Panc1 (cell line): ENCODE data around the gene RASSF8. TPM values are rescaled to one million over a fixed set of nuclear protein-coding genes. Genes with fewer than 3 reads are reported as not detected.

ENCODE experiments used
- ATAC-seq: fragments of 200-7000 bp; cut with Tn5 transposase; 2 replicates; pipeline ENCODE4 v1.9.1; 2020; ENCODE audit warnings: mild to moderate bottlenecking, moderate library complexity
- BruUV-seq: library from RNA; stranded (reverse); fragments of 400-500 nt; replicated peaks from 2 replicates; lab custom pipeline; 2021; lab: Mats Ljungman, UMichigan
- CTCF ChIA-PET: fragments of 300-600 bp; sonication (Branson Sonifier 250); formaldehyde crosslinking; loops from one replicate; lab custom pipeline; 2022; ENCODE audit warnings: antibody characterized with exemption; lab: Charles Lee
- POLR2A ChIA-PET: fragments of 300-600 bp; sonication (Branson Sonifier 250); formaldehyde crosslinking; loops from one replicate; lab custom pipeline; 2022; ENCODE audit warnings: antibody characterized with exemption; lab: Charles Lee
- DNase-seq: peaks from one replicate; pipeline ENCODE4 v3.0.0-alpha.2; 2010; ENCODE audit warnings: low read depth, low spot score
- H3K27ac ChIP-seq: 2 replicates; pipeline ENCODE4 v1.5.1; 2011; ENCODE audit warnings: mild to moderate bottlenecking, low read length, inconsistent platforms
- H3K27me3 ChIP-seq: fragments of 200-500 bp; sonication (Bioruptor generic); 2 replicates; pipeline ENCODE4 v1.6.0; 2014; ENCODE audit warnings: low read length, inconsistent platforms; ENCODE audit not compliant: control insufficient read depth, insufficient read depth
- H3K36me3 ChIP-seq: fragments of 200-500 bp; sonication (Bioruptor generic); 2 replicates; pipeline ENCODE4 v1.5.1; 2014; ENCODE audit warnings: inconsistent platforms, mild to moderate bottlenecking, low read length, moderate library complexity; ENCODE audit not compliant: control insufficient read depth, insufficient read depth
- H3K4me1 ChIP-seq: 2 replicates; pipeline ENCODE4 v1.5.1; 2011; ENCODE audit warnings: inconsistent platforms, mild to moderate bottlenecking, low read length, moderate library complexity; ENCODE audit not compliant: control insufficient read depth, insufficient read depth
- H3K4me3 ChIP-seq, 2 experiments: 2 replicates each; pipeline ENCODE4 v1.5.1; 2011 to 2012; ENCODE audit warnings: low read depth in 2 of 2, low read length in 2 of 2, mild to moderate bottlenecking in 2 of 2, inconsistent platforms in 1 of 2, moderate library complexity in 1 of 2
- H3K9me3 ChIP-seq: fragments of 200-500 bp; sonication (Bioruptor generic); 2 replicates; pipeline ENCODE4 v1.5.1; 2014; ENCODE audit warnings: low read depth, mild to moderate bottlenecking, inconsistent platforms, low read length, moderate library complexity; ENCODE audit not compliant: control insufficient read depth, insufficient read depth
- POLR2AphosphoS5 ChIP-seq: IDR thresholded peaks from 2 replicates; pipeline ENCODE4 v1.6.1; 2012; ENCODE audit warnings: mild to moderate bottlenecking, low read depth, low read length, moderate library complexity
- REST ChIP-seq, 2 experiments: IDR thresholded peaks; 2 replicates each; pipeline ENCODE4 v1.6.1; 2011 to 2012; ENCODE audit warnings: low read depth in 2 of 2, control low read depth in 1 of 2, low read length in 1 of 2, mild to moderate bottlenecking in 1 of 2, moderate library complexity in 1 of 2; ENCODE audit not compliant: insufficient read depth in 1 of 2
- SIN3A ChIP-seq: IDR thresholded peaks from 2 replicates; pipeline ENCODE4 v1.6.1; 2012; ENCODE audit warnings: low read depth, mild to moderate bottlenecking, low read length, moderate library complexity, borderline replicate concordance; ENCODE audit not compliant: insufficient read depth
- TCF7L2 ChIP-seq: IDR thresholded peaks from 2 replicates; pipeline ENCODE4 v1.6.1; 2011; ENCODE audit warnings: mild to moderate bottlenecking, low read depth, low read length, inconsistent platforms
- in situ Hi-C: cut with HindIII; loops from 2 replicates; pipeline ENCODE4 v1.10.0; 2016; ENCODE audit warnings: low sequenced_read_pairs, low pct_unique_long_range_greater_than_20kb
- intact Hi-C: fragments of 100-400 bp; cut with micrococcal nuclease; formaldehyde crosslinking; loops from one replicate; pipeline ENCODE4 v1.10.0; 2022; ENCODE audit not compliant: unreplicated experiment
- total RNA-seq: library from RNA; stranded (reverse); gene quantifications from one replicate; pipeline ENCODE4 v1.2.1, GENCODE V29; 2021; ENCODE audit not compliant: unreplicated experiment
- TF ChIP-seq, protein P1 (sequence below): fragments of 450-650 bp; IDR thresholded peaks from 2 replicates; pipeline ENCODE4 v1.5.1; 2017; ENCODE audit warnings: mild to moderate bottlenecking

The RASSF8 gene
- total RNA-seq, 1 experiment from 2014 or later, result 103 TPM

DNA sequence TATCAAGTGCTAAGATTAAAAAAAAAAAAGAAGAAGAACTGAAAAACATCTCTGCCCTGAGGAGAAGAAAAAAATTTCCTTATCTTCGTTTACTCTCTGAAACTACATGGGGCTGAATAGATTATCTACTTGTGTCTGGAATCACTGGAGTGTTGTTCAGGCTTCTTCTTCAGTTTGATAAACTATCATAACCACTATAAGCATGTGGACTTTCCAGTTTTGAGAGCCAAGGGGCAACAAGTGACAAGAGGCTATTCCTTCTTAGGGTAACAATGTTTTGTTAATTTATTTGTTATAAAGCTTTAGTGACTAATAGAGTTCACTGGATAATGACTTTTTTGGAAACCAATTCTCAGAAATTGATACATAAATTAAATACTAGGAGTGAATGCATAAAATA, 19.9 kb upstream of the RASSF8 start:
- TF ChIP-seq, protein P1, sequence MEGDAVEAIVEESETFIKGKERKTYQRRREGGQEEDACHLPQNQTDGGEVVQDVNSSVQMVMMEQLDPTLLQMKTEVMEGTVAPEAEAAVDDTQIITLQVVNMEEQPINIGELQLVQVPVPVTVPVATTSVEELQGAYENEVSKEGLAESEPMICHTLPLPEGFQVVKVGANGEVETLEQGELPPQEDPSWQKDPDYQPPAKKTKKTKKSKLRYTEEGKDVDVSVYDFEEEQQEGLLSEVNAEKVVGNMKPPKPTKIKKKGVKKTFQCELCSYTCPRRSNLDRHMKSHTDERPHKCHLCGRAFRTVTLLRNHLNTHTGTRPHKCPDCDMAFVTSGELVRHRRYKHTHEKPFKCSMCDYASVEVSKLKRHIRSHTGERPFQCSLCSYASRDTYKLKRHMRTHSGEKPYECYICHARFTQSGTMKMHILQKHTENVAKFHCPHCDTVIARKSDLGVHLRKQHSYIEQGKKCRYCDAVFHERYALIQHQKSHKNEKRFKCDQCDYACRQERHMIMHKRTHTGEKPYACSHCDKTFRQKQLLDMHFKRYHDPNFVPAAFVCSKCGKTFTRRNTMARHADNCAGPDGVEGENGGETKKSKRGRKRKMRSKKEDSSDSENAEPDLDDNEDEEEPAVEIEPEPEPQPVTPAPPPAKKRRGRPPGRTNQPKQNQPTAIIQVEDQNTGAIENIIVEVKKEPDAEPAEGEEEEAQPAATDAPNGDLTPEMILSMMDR, result no peak
- TF ChIP-seq SIN3A (no peak), TCF7L2 (no peak), POLR2AphosphoS5 (no peak), REST (IDR thresholded peaks at IDR 0.05; ENCODE audit: insufficient read depth in 1 of 2, low read depth in 2 of 2, low read length in 1 of 2) (no peak)
- in situ Hi-C loops (no loop called here), intact Hi-C loops (no loop called here)
- BruUV-seq, result no TSS peak
- no peaks in the 10 kb centered on the region for H3K9me3 ChIP-seq
- H3K36me3 ChIP-seq, result no peaks in the 10 kb centered on the region
- ATAC-seq (no peak), DNase-seq (no peak)
- H3K4me1 ChIP-seq, result no peaks in the 10 kb centered on the region
- CTCF ChIA-PET, result no interaction called here
- no peak overlapping the region for H3K27ac ChIP-seq
- POLR2A ChIA-PET, result no interaction called here
- no peaks in the 10 kb centered on the region for H3K27me3 ChIP-seq
- H3K4me3 ChIP-seq, result no peak overlapping the region

DNA sequence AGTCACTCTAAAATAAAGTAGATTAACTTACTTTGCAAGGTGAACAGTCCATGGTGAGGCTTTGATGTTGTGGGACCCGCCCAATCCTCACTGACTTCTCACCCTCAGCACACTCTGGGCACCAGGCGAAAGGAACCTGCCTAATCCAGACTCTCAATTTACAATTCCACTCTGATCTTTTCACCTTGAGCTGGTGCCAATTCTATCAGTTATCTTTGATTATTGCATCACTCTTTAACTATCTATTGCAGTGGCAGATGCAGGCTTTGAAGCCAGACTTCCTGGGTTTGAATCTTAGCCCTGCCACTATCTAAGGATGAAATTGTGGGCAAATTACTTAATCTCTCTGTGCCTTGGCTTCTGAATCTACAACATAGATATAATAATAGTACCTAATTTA, 18.9 kb upstream of the RASSF8 start:
- in situ Hi-C loops, result no loop called here
- no peak overlapping the region for H3K27ac ChIP-seq
- no TSS peak for BruUV-seq
- CTCF ChIA-PET, result no interaction called here
- H3K4me1 ChIP-seq, result no peaks in the 10 kb centered on the region
- POLR2A ChIA-PET, result interaction anchor here (0.5 to 0.9 kb wide), 2 partner anchors 19 to 119 kb away, joined by 3 to 4 read pairs; partner anchors contain the start of gene RASSF8
- TF ChIP-seq TCF7L2 (no peak), POLR2AphosphoS5 (no peak), SIN3A (no peak), REST (IDR thresholded peaks at IDR 0.05; ENCODE audit: insufficient read depth in 1 of 2, low read depth in 2 of 2, low read length in 1 of 2) (no peak)
- TF ChIP-seq, protein P1, result no peak
- H3K9me3 ChIP-seq, result no peaks in the 10 kb centered on the region
- intact Hi-C loops, result no loop called here
- no peaks in the 10 kb centered on the region for H3K27me3 ChIP-seq
- ATAC-seq (no peak), DNase-seq (no peak)
- no peaks in the 10 kb centered on the region for H3K36me3 ChIP-seq
- no peak overlapping the region for H3K4me3 ChIP-seq
